ENCODE results near the gene SIRT2. TPM values are rescaled to one million over a fixed set of nuclear protein-coding genes. Genes with fewer than 3 reads are reported as not detected.

Gene SIRT2
- polyA plus RNA-seq, 1 donor from 2014 or later = 102 TPM

DNA sequence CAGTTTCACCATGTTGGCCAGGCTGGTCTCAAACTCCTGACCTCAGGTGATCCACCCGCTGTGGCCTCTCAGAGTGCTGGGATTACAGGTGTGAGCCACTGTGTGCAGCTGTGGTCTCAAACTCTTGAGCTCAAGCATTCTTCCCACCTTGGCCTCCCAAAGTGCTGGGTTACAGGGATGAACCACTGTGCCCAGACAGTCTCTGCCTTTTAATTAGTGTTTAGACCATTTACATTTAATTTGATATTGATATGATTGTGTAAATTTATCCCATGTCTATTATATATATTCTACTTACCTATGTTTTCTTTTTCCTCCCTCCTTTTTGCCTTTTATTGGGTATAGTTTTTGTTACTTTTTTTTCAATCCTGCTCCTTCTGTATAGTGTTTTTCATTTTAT, 2.3 kb upstream of the SIRT2 start:
- H3K9me3 ChIP-seq (ENCODE audit: low read length) = no peaks in the 10 kb centered on the region

DNA sequence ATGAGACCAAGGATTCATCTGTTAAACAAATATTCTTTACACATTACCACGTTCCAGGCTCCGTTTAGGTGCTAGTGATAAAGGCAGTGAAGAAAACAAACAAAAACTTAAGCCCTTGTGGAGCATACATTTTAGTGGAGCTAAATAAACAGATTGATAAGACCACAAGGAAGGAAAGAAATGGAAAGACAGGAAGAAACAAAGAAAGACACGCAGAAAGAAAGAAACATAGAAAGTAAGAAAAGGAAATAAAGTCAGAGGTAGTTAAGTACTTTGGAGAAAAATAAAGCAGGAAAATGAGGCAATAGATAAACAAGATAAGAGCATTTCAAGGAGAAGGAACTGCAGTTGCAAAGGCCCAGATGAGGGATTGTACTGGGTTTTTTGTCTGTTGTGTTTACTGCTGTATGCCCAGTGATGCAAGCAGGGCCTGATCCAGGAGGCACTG, 1.3 kb upstream of the SIRT2 start:
- TF ChIP-seq EP300 (conservative IDR thresholded peaks at IDR 0.05; ENCODE audit: poor library complexity, severe bottlenecking) (no peak), CTCF (IDR thresholded peaks at IDR 0.05; ENCODE audit: poor library complexity, severe bottlenecking) (no peak), SMC3 (conservative IDR thresholded peaks at IDR 0.05; ENCODE audit: poor library complexity) (no peak), EZH2 (IDR thresholded peaks at IDR 0.05; ENCODE audit: borderline replicate concordance, insufficient read depth, low read length, poor library complexity, severe bottlenecking) (no peak), TAF1 (IDR thresholded peaks at IDR 0.05; ENCODE audit: low read depth) (no peak), RAD21 (conservative IDR thresholded peaks at IDR 0.05) (no peak), POLR2AphosphoS5 (IDR thresholded peaks at IDR 0.05) (no peak), MXI1 (conservative IDR thresholded peaks at IDR 0.05; ENCODE audit: poor library complexity, severe bottlenecking) (no peak)
- TF ChIP-seq, protein P1, sequence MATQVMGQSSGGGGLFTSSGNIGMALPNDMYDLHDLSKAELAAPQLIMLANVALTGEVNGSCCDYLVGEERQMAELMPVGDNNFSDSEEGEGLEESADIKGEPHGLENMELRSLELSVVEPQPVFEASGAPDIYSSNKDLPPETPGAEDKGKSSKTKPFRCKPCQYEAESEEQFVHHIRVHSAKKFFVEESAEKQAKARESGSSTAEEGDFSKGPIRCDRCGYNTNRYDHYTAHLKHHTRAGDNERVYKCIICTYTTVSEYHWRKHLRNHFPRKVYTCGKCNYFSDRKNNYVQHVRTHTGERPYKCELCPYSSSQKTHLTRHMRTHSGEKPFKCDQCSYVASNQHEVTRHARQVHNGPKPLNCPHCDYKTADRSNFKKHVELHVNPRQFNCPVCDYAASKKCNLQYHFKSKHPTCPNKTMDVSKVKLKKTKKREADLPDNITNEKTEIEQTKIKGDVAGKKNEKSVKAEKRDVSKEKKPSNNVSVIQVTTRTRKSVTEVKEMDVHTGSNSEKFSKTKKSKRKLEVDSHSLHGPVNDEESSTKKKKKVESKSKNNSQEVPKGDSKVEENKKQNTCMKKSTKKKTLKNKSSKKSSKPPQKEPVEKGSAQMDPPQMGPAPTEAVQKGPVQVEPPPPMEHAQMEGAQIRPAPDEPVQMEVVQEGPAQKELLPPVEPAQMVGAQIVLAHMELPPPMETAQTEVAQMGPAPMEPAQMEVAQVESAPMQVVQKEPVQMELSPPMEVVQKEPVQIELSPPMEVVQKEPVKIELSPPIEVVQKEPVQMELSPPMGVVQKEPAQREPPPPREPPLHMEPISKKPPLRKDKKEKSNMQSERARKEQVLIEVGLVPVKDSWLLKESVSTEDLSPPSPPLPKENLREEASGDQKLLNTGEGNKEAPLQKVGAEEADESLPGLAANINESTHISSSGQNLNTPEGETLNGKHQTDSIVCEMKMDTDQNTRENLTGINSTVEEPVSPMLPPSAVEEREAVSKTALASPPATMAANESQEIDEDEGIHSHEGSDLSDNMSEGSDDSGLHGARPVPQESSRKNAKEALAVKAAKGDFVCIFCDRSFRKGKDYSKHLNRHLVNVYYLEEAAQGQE (IDR thresholded peaks at IDR 0.05; ENCODE audit: borderline replicate concordance) = no peak
- Histone ChIP-seq H3K4me2 (ENCODE audit: low read length) (peak overlapping the region; percentile 97), H2AFZ (ENCODE audit: low read depth, low read length) (peak overlapping the region; percentile 87), H4K20me1 (ENCODE audit: insufficient read depth) (no peaks in the 10 kb centered on the region), H3K9ac (ENCODE audit: low read length) (peak overlapping the region; percentile 74), H3F3A (ENCODE audit: insufficient read depth, low read length, poor library complexity, severe bottlenecking) (no peaks in the 10 kb centered on the region), H3K36me3 (ENCODE audit: insufficient read depth, low read length) (no peaks in the 10 kb centered on the region), H3K27me3 (ENCODE audit: insufficient read depth, low read depth, low read length) (no peaks in the 10 kb centered on the region), H3K9me3 (ENCODE audit: low read length) (no peaks in the 10 kb centered on the region), H3K27ac (ENCODE audit: low read length) (peak overlapping the region; percentile 82), H3K79me2 (replicated peaks; ENCODE audit: insufficient read depth, low read length) (no peaks in the 10 kb centered on the region), H3K4me3 (ENCODE audit: low read length) (peak overlapping the region; percentile 83), H3K9me2 (ENCODE audit: insufficient read depth, low read length) (no peaks in the 10 kb centered on the region)

More for the DNA sequence above, 2.3 kb upstream of the SIRT2 start:
- Histone ChIP-seq H3K79me2 (replicated peaks; ENCODE audit: insufficient read depth, low read length) (no peaks in the 10 kb centered on the region), H3K4me3 (ENCODE audit: low read length) (no peak overlapping the region), H2AFZ (ENCODE audit: low read depth, low read length) (no peak overlapping the region), H3K9me2 (ENCODE audit: insufficient read depth, low read length) (no peaks in the 10 kb centered on the region), H3F3A (ENCODE audit: insufficient read depth, low read length, poor library complexity, severe bottlenecking) (no peaks in the 10 kb centered on the region), H3K27ac (ENCODE audit: low read length) (no peak overlapping the region), H4K20me1 (ENCODE audit: insufficient read depth) (no peaks in the 10 kb centered on the region), H3K36me3 (ENCODE audit: insufficient read depth, low read length) (no peaks in the 10 kb centered on the region), H3K4me2 (ENCODE audit: low read length) (no peak overlapping the region), H3K9ac (ENCODE audit: low read length) (no peak overlapping the region), H3K27me3 (ENCODE audit: insufficient read depth, low read depth, low read length) (no peaks in the 10 kb centered on the region)
- TF ChIP-seq RAD21 (conservative IDR thresholded peaks at IDR 0.05) = no peak
- TF ChIP-seq EP300 (conservative IDR thresholded peaks at IDR 0.05; ENCODE audit: poor library complexity, severe bottlenecking) = no peak
- no peak for TF ChIP-seq CTCF (IDR thresholded peaks at IDR 0.05; ENCODE audit: poor library complexity, severe bottlenecking)
- no peak for TF ChIP-seq POLR2AphosphoS5 (IDR thresholded peaks at IDR 0.05)
- TF ChIP-seq TAF1 (IDR thresholded peaks at IDR 0.05; ENCODE audit: low read depth) = no peak
- no peak for TF ChIP-seq MXI1 (conservative IDR thresholded peaks at IDR 0.05; ENCODE audit: poor library complexity, severe bottlenecking)
- TF ChIP-seq EZH2 (IDR thresholded peaks at IDR 0.05; ENCODE audit: borderline replicate concordance, insufficient read depth, low read length, poor library complexity, severe bottlenecking) = no peak
- TF ChIP-seq, protein P1 (IDR thresholded peaks at IDR 0.05; ENCODE audit: borderline replicate concordance) = no peak
- TF ChIP-seq SMC3 (conservative IDR thresholded peaks at IDR 0.05; ENCODE audit: poor library complexity) = no peak
